Measurements from ENCODE around the gene PDE4D. TPM values are rescaled to one million over a fixed set of nuclear protein-coding genes. Genes with fewer than 3 reads are reported as not detected.

Gene PDE4D
- total RNA-seq, 1 donor from 2014 or later = 44.8 TPM

- DNase-seq (ENCODE audit: low spot score in 2 of 2) = no peak
- H3K4me1 ChIP-seq = no peaks in the 10 kb centered on the region
- H3K27ac ChIP-seq = no peak overlapping the region
- no peaks in the 10 kb centered on the region for H3K36me3 ChIP-seq
- no peak overlapping the region for H3K4me3 ChIP-seq
- intact Hi-C loops (cut with DNase I) = no loop called here
- no peaks in the 10 kb centered on the region for H3K9me3 ChIP-seq
- no peaks in the 10 kb centered on the region for H3K27me3 ChIP-seq
- TF ChIP-seq CTCF (IDR thresholded peaks at IDR 0.05) = no peak
Observed at GRCh38 chr5:59525311-59525710, 368.2 kb downstream of the PDE4D start.

GRCh38 chr5:59522201-59522831, 371.2 kb downstream of the PDE4D start:
- intact Hi-C loops (cut with DNase I) = no loop called here
- no peak for TF ChIP-seq CTCF (IDR thresholded peaks at IDR 0.05)
- no peak for DNase-seq (ENCODE audit: low spot score in 2 of 2)
- Histone ChIP-seq H3K4me1 (no peaks in the 10 kb centered on the region), H3K27me3 (no peaks in the 10 kb centered on the region), H3K27ac (no peak overlapping the region), H3K36me3 (no peaks in the 10 kb centered on the region), H3K4me3 (no peak overlapping the region), H3K9me3 (no peaks in the 10 kb centered on the region)

- Histone ChIP-seq H3K4me3 (no peak overlapping the region), H3K27ac (no peak overlapping the region), H3K4me1 (no peaks in the 10 kb centered on the region), H3K36me3 (no peaks in the 10 kb centered on the region), H3K9me3 (no peaks in the 10 kb centered on the region), H3K27me3 (no peaks in the 10 kb centered on the region)
- DNase-seq (ENCODE audit: low spot score in 2 of 2) = no peak
- intact Hi-C loops (cut with DNase I) = no loop called here
- TF ChIP-seq CTCF (IDR thresholded peaks at IDR 0.05) = no peak
Observed at GRCh38 chr5:59521476-59521875, 372.1 kb downstream of the PDE4D start.

- no peak for DNase-seq (ENCODE audit: low spot score in 2 of 2)
- H3K4me3 ChIP-seq = no peak overlapping the region
- H3K9me3 ChIP-seq = no peaks in the 10 kb centered on the region
- intact Hi-C loops (cut with DNase I) = no loop called here
- H3K36me3 ChIP-seq = no peaks in the 10 kb centered on the region
- no peaks in the 10 kb centered on the region for H3K4me1 ChIP-seq
- no peaks in the 10 kb centered on the region for H3K27me3 ChIP-seq
- H3K27ac ChIP-seq = no peak overlapping the region
- no peak for TF ChIP-seq CTCF (IDR thresholded peaks at IDR 0.05)
Observed at GRCh38 chr5:59519338-59519737, 374.2 kb downstream of the PDE4D start.

- Histone ChIP-seq H3K27me3 (no peaks in the 10 kb centered on the region), H3K27ac (no peak overlapping the region), H3K9me3 (no peaks in the 10 kb centered on the region), H3K4me1 (no peaks in the 10 kb centered on the region), H3K36me3 (no peaks in the 10 kb centered on the region), H3K4me3 (no peak overlapping the region)
- intact Hi-C loops (cut with DNase I) = no loop called here
- TF ChIP-seq CTCF (IDR thresholded peaks at IDR 0.05) = no peak
- no peak for DNase-seq (ENCODE audit: low spot score in 2 of 2)
Observed at GRCh38 chr5:59517926-59518585, 375.5 kb downstream of the PDE4D start.
